WI38 (cell line): ENCODE results near the gene GPSM1.

Experiments used
- H3K4me3 ChIP-seq: 2 replicates; pipeline ENCODE4 v1.5.1; 2011; ENCODE audit warnings: low read depth, mild to moderate bottlenecking, control low read depth, low read length
- TF ChIP-seq, protein P1 (sequence below): IDR thresholded peaks from 2 replicates; pipeline ENCODE4 v1.5.1; 2012; ENCODE audit warnings: low read depth, mild to moderate bottlenecking, control low read depth, low read length

GPSM1 gene

DNA sequence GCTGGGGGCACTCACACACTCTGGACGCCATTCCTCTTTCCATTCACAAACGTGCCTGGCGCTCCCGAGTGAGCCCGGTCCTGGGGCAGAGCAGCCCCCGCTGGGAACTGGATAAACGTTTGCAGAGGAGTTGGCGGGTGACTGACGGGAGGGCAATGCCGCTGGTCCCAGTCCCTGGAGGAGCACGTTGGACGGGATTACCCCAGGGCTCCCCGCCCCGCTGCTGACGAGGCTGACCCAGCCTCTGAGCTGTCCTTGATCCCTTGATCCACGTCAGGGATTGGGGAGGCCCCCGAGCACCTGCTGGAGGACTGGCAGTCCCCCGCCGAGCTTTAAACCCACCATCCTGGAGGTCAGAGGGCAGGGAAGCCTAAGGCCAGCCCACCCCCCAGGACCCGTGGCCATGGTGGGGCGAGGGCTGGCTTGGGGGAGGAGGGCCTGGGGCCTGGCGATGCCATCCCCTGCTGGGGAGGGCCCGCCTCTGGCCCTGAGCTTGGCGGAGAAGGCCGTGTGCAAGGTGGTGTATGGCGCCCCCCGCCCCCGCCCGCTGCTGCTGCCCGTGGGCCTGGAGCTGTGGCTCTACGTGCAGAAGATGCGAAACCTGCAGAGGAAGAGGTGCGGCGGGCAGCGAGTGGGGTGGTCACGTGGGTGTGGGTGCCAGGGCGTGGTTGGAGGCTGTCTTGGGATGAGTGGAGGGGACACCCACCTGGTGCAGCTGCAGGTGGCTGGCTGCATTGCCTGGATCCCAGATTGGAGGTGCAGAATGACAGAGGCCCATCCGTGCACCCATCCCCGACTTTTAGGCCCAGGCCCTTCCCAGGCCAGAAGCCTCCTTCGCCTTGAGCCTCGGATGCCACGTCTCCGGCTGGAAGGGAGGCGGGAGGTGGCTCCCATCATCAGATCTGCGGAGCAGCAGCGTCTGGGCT is 4.5 kb downstream of the GPSM1 start:
- TF ChIP-seq, protein P1, sequence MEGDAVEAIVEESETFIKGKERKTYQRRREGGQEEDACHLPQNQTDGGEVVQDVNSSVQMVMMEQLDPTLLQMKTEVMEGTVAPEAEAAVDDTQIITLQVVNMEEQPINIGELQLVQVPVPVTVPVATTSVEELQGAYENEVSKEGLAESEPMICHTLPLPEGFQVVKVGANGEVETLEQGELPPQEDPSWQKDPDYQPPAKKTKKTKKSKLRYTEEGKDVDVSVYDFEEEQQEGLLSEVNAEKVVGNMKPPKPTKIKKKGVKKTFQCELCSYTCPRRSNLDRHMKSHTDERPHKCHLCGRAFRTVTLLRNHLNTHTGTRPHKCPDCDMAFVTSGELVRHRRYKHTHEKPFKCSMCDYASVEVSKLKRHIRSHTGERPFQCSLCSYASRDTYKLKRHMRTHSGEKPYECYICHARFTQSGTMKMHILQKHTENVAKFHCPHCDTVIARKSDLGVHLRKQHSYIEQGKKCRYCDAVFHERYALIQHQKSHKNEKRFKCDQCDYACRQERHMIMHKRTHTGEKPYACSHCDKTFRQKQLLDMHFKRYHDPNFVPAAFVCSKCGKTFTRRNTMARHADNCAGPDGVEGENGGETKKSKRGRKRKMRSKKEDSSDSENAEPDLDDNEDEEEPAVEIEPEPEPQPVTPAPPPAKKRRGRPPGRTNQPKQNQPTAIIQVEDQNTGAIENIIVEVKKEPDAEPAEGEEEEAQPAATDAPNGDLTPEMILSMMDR = no peak
- H3K4me3 ChIP-seq = no peak overlapping the region

DNA sequence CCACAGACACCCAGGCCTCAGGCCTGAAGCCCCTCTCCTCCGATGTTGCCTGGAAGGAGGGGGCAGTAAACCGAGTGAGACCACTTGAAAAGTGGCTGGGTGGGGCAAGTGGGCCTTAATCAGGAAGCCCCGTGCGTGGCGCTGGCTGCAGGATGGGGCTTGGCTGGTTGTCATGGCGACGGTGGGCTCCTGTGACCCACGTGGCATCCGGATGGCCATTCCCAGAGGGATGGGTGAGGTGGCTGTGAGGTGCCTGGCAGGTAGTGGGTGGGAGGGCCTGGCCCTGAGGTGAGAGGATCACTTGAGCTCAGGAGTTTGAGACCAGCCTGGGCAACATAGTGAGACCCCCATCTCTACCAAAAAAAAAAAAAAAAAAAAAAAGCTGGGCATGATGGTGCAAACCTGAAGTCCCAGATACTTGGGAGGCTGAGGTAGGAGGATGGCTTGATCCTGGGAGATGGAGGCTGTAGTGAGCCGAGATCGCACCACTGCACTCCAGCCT is 5.2 kb downstream of the GPSM1 start:
- TF ChIP-seq, protein P1 = no peak
- H3K4me3 ChIP-seq = no peak overlapping the region

DNA sequence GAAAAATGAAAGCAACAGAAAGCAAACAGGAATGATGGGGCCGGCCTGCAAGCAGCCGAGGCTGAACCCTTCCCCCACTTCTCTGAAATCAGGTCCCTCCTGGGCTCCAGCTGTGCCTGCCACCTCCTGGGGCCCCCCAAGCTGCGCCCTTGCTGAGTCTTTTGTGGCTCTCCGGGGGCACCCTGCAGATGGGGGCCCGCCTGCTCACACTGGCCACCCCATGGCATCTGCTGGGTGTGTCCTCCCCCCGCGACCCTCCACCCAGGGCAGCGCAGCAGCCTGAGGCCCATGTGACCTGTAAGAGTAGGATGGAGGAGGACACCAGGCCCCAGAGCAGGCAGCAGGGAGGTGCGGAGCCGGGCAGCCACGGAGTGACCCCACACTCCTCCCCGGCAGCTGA is 5.7 kb downstream of the GPSM1 start:
- TF ChIP-seq, protein P1 = no peak

DNA sequence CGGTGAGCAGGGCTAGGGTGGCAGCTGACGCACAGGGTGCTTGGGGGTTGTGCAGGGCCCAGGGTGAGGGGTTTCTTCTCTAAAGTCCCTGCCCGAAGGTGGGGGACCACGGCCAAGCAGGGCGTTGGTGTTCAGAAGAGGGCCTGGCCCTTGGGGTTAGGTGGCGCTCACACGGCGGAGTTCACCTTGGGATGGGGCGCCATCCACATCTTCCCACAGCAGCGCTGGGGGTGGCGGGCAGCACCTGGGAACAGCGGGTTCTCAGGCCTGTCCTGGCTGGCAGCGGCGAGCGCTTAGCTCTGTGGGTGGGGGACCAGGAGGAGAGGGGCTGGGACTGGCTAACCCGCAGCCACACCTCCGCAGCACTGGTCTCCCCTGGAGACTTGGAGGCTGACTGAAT is 6.1 kb downstream of the GPSM1 start:
- TF ChIP-seq, protein P1 = no peak
- H3K4me3 ChIP-seq = no peak overlapping the region

More for the DNA sequence above, 5.7 kb downstream of the GPSM1 start:
- H3K4me3 ChIP-seq = no peak overlapping the region

DNA sequence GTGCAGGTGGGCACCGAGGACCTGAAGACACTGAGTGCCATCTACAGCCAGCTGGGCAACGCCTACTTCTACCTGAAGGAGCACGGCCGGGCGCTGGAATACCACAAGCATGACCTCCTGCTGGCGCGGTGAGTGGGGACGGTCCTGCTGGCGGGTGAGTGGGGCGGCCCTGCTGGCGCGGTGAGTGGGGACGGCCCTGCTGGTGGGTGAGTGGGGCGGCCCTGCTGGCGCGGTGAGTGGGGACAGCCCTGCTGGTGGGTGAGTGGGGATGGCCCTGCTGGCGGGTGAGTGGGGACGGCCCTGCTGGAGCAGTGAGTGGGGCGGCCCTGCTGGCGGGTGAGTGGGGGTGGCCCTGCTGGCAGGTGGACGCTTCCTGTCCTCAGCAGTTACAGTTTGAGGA is 7.2 kb downstream of the GPSM1 start:
- TF ChIP-seq, protein P1 = no peak
- H3K4me3 ChIP-seq = no peak overlapping the region

DNA sequence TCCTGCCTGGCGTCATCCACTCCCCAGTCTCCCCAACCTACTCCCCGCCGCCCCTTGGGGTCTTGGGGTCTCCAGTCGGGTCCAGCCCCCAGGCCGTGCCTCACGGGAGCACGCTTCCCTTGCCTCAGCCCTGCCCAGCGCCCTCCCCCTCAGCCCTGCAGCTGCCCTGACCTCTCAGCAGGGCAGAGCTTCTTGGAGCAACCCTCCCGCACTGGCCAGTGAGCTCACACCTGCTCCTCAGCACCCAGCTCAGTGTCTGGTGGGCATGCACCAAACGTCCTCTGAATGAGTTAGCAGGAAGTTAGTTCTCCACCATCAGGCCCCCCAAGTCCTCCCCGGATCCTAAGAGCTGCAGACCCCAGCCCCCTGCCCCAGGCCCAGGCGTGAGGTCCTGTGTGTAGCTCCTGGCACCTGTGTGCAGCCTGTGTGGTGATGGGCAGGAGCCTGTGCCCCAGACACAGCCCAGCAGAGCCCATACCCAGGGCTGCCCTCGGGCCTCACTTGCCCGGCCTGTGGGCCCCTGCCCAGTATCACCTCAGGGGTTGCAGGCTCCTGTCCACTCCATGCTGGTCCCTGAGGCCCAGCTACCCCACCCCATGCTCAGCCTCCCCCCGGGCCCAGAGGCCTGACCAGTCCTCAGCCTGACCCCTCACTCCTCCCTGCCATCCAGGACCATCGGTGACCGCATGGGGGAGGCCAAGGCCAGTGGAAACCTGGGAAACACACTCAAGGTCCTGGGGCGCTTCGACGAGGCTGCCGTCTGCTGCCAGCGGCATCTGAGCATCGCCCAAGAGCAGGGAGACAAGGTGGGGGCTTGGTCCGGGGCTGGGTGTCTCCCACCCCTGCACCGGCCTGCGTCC is 8.2 kb downstream of the GPSM1 start:
- TF ChIP-seq, protein P1 = no peak
- H3K4me3 ChIP-seq = no peak overlapping the region
